ENCODE measurements around the gene ASAP3.
"Not testable (repeated sequence)": the region's sequence is repeated elsewhere in the genome, so short reads cannot be mapped to it uniquely, and the experiment has no call there.

ASAP3 gene

DNA sequence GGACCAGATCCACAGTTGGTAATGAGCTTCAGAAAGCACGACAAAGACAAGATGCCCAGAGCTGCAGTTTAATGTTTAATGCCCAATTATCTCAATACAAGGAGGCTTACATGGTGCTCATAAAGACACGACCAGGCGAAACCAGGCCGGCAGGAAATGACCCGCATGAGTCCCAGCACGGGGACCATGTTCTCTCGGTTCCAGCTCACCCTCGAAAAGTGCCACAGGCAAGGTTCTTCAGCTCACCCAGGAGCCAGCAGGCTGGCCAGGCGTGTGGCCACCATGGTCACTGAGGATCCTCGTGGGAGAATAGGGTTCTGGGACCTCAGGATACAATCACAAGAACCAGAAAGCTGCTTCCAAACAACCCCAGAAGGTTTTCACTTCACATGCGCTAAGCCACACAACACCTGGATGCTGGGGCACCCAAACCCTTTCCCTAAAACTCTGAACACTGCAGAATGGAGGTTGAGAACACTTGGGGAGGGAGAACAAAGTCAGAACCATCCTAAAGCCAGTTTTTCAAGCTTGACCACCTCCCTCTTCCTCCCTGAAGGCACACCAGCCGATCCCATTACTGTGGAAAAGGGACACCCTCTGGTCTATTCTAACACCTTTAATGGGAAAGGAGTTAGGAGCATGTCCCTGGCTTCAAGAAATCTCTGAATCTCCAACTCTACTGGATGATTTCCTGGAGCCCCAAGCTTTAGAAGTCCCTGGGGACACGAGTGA is 22.6 kb upstream of the ASAP3 start:
- H3K4me1 ChIP-seq (ENCODE audit: control insufficient read depth, low read depth, low read length), result no peaks in the 10 kb centered on the region
- no peaks in the 10 kb centered on the region for H3K36me3 ChIP-seq (ENCODE audit: control insufficient read depth, low read depth, low read length)
- no peak overlapping the region for H3K9ac ChIP-seq (ENCODE audit: low read length)
- H3K9me3 ChIP-seq (ENCODE audit: control insufficient read depth, low read depth, low read length), result no peaks in the 10 kb centered on the region
- H3K27me3 ChIP-seq (ENCODE audit: control insufficient read depth, insufficient read depth, low read length), result no peaks in the 10 kb centered on the region
- H3K27ac ChIP-seq (ENCODE audit: low read length), result no peak overlapping the region
- no peak overlapping the region for H3K4me3 ChIP-seq (ENCODE audit: low read length)

- Histone ChIP-seq H3K27ac (ENCODE audit: low read length) (no peak overlapping the region), H3K36me3 (ENCODE audit: control insufficient read depth, low read depth, low read length) (no peaks in the 10 kb centered on the region), H3K9ac (ENCODE audit: low read length) (no peak overlapping the region), H3K27me3 (ENCODE audit: control insufficient read depth, insufficient read depth, low read length) (no peaks in the 10 kb centered on the region), H3K4me1 (ENCODE audit: control insufficient read depth, low read depth, low read length) (no peaks in the 10 kb centered on the region), H3K9me3 (ENCODE audit: control insufficient read depth, low read depth, low read length) (no peaks in the 10 kb centered on the region), H3K4me3 (ENCODE audit: low read length) (no peak overlapping the region)
Observed at GRCh38 chr1:23505851-23506250, 21.9 kb upstream of the ASAP3 start.

GRCh38 chr1:23504156-23504555 is 20.2 kb upstream of the ASAP3 start:
- H3K27ac ChIP-seq (ENCODE audit: low read length); H3K36me3 ChIP-seq (ENCODE audit: control insufficient read depth, low read depth, low read length); H3K4me1 ChIP-seq (ENCODE audit: control insufficient read depth, low read depth, low read length); H3K9ac ChIP-seq (ENCODE audit: low read length); H3K27me3 ChIP-seq (ENCODE audit: control insufficient read depth, insufficient read depth, low read length); H3K9me3 ChIP-seq (ENCODE audit: control insufficient read depth, low read depth, low read length); H3K4me3 ChIP-seq (ENCODE audit: low read length): not testable (repeated sequence)

DNA sequence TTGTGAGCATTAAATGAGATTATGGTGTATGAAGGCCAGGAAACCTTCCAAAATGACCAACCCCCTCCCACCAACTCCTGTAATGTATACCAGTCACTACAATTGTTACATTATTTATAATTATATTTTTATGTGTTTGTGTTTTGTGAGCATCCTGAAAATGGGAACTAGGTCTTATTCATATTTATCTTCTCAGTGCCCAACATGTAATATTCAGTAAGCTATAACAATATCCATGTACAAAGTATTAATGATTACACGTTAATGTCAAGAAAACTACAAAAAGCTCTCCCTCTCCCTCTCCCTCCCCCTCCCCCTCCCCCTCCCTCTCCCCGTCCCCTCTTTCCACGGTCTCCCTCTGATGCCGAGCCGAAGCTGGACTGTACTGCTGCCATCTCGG is 19.0 kb upstream of the ASAP3 start:
- Histone ChIP-seq H3K9me3 (ENCODE audit: control insufficient read depth, low read depth, low read length) (no peaks in the 10 kb centered on the region), H3K36me3 (ENCODE audit: control insufficient read depth, low read depth, low read length) (no peaks in the 10 kb centered on the region)

GRCh38 chr1:23500466-23500865 is 16.5 kb upstream of the ASAP3 start:
- Histone ChIP-seq H3K9ac (ENCODE audit: low read length) (no peak overlapping the region), H3K27me3 (ENCODE audit: control insufficient read depth, insufficient read depth, low read length) (no peaks in the 10 kb centered on the region), H3K27ac (ENCODE audit: low read length) (no peak overlapping the region), H3K4me1 (ENCODE audit: control insufficient read depth, low read depth, low read length) (no peaks in the 10 kb centered on the region), H3K4me3 (ENCODE audit: low read length) (no peak overlapping the region), H3K36me3 (ENCODE audit: control insufficient read depth, low read depth, low read length) (no peaks in the 10 kb centered on the region), H3K9me3 (ENCODE audit: control insufficient read depth, low read depth, low read length) (no peaks in the 10 kb centered on the region)

More for the DNA sequence above, 19.0 kb upstream of the ASAP3 start:
- Histone ChIP-seq H3K27ac (ENCODE audit: low read length) (no peak overlapping the region), H3K27me3 (ENCODE audit: control insufficient read depth, insufficient read depth, low read length) (no peaks in the 10 kb centered on the region), H3K4me3 (ENCODE audit: low read length) (no peak overlapping the region), H3K4me1 (ENCODE audit: control insufficient read depth, low read depth, low read length) (no peaks in the 10 kb centered on the region), H3K9ac (ENCODE audit: low read length) (no peak overlapping the region)

DNA sequence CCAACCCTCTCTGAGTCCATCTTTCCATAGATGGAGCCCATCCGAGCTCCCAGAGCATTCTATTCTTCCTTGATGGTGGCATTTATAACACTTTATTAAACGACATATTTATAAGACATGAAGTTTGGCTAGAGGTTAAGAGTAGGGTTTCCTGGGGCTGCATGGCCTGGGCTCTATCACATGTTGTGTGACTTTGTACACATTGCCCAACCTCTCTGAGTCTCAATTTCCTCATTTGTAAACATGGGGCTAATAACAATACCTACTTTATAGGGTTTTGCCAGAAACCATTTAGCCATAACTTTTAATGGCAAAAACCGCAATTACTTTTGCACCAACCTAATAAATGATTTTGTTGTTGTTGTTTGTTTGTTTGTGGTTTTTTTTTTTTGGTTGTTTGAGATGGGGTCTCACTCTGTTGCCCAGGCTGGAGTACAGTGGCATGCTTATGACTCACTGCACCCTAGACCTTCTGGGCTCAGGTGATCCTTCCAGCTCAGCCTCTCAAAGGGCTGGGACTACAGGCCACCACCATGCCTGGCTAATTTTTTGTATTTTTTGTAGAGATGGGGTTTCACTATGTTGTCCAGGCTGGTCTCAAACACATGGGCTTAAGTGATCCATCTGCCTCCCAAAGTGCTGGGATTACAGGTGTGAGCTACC is 13.9 kb upstream of the ASAP3 start:
- no peaks in the 10 kb centered on the region for H3K36me3 ChIP-seq (ENCODE audit: control insufficient read depth, low read depth, low read length)

GRCh38 chr1:23496490-23497181 is 12.7 kb upstream of the ASAP3 start:
- H3K9ac ChIP-seq (ENCODE audit: low read length), result no peak overlapping the region
- no peaks in the 10 kb centered on the region for H3K9me3 ChIP-seq (ENCODE audit: control insufficient read depth, low read depth, low read length)

More for the DNA sequence above, 13.9 kb upstream of the ASAP3 start:
- no peaks in the 10 kb centered on the region for H3K27me3 ChIP-seq (ENCODE audit: control insufficient read depth, insufficient read depth, low read length)
- H3K4me1 ChIP-seq (ENCODE audit: control insufficient read depth, low read depth, low read length), result no peaks in the 10 kb centered on the region
- H3K9ac ChIP-seq (ENCODE audit: low read length), result no peak overlapping the region
- no peaks in the 10 kb centered on the region for H3K9me3 ChIP-seq (ENCODE audit: control insufficient read depth, low read depth, low read length)
- no peak overlapping the region for H3K4me3 ChIP-seq (ENCODE audit: low read length)
- H3K27ac ChIP-seq (ENCODE audit: low read length), result no peak overlapping the region

GRCh38 chr1:23494836-23495235 is 10.9 kb upstream of the ASAP3 start:
- H3K9ac ChIP-seq (ENCODE audit: low read length); H3K9me3 ChIP-seq (ENCODE audit: control insufficient read depth, low read depth, low read length); H3K27me3 ChIP-seq (ENCODE audit: control insufficient read depth, insufficient read depth, low read length); H3K27ac ChIP-seq (ENCODE audit: low read length); H3K4me3 ChIP-seq (ENCODE audit: low read length); H3K36me3 ChIP-seq (ENCODE audit: control insufficient read depth, low read depth, low read length); H3K4me1 ChIP-seq (ENCODE audit: control insufficient read depth, low read depth, low read length): not testable (repeated sequence)

More at GRCh38 chr1:23496490-23497181, 12.7 kb upstream of the ASAP3 start:
- Histone ChIP-seq H3K4me3 (ENCODE audit: low read length) (no peak overlapping the region), H3K4me1 (ENCODE audit: control insufficient read depth, low read depth, low read length) (no peaks in the 10 kb centered on the region), H3K27ac (ENCODE audit: low read length) (no peak overlapping the region), H3K27me3 (ENCODE audit: control insufficient read depth, insufficient read depth, low read length) (no peaks in the 10 kb centered on the region), H3K36me3 (ENCODE audit: control insufficient read depth, low read depth, low read length) (no peaks in the 10 kb centered on the region)

GRCh38 chr1:23492776-23493175 is 8.8 kb upstream of the ASAP3 start:
- H3K27ac ChIP-seq (ENCODE audit: low read length), result not testable (repeated sequence)

DNA sequence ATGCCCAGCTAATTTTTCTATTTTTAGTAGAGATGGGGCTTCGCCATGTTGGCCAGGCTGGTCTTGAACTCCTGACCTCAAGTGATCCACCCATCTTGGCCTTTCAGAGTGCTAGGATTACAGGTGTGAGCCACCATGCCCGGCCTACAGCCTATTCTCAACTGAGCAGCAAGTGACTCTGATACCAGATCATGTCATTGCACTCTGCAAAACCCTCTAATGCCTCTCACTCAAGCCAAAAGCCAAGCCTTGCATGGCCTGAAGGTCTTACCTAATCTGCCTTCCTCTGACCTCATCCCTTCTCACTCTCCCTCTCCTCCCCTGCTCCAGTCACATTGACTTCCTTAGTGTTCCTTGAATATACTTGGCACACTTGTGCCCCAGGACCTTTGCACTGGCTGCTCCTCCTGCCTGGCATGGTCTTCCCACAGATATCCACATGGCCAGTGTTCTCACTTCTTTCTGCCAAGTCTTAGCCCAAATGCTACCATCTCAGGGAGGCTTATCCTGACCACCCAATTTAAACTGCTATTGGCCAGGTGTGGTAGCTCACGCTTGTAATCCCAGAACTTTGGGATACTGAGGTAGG is 8.2 kb upstream of the ASAP3 start:
- H3K27me3 ChIP-seq (ENCODE audit: control insufficient read depth, insufficient read depth, low read length), result no peaks in the 10 kb centered on the region
- H3K9ac ChIP-seq (ENCODE audit: low read length), result no peak overlapping the region
- H3K27ac ChIP-seq (ENCODE audit: low read length), result no peak overlapping the region
- no peaks in the 10 kb centered on the region for H3K9me3 ChIP-seq (ENCODE audit: control insufficient read depth, low read depth, low read length)
- H3K36me3 ChIP-seq (ENCODE audit: control insufficient read depth, low read depth, low read length), result no peaks in the 10 kb centered on the region
- H3K4me1 ChIP-seq (ENCODE audit: control insufficient read depth, low read depth, low read length), result no peaks in the 10 kb centered on the region
- H3K4me3 ChIP-seq (ENCODE audit: low read length), result no peak overlapping the region

More at GRCh38 chr1:23492776-23493175, 8.8 kb upstream of the ASAP3 start:
- H3K27me3 ChIP-seq (ENCODE audit: control insufficient read depth, insufficient read depth, low read length); H3K9ac ChIP-seq (ENCODE audit: low read length); H3K4me3 ChIP-seq (ENCODE audit: low read length); H3K36me3 ChIP-seq (ENCODE audit: control insufficient read depth, low read depth, low read length); H3K4me1 ChIP-seq (ENCODE audit: control insufficient read depth, low read depth, low read length); H3K9me3 ChIP-seq (ENCODE audit: control insufficient read depth, low read depth, low read length): not testable (repeated sequence)

- Histone ChIP-seq H3K9ac (ENCODE audit: low read length) (no peak overlapping the region), H3K27ac (ENCODE audit: low read length) (no peak overlapping the region), H3K4me1 (ENCODE audit: control insufficient read depth, low read depth, low read length) (no peaks in the 10 kb centered on the region), H3K27me3 (ENCODE audit: control insufficient read depth, insufficient read depth, low read length) (peaks cover 14% of the 10 kb centered on the region), H3K36me3 (ENCODE audit: control insufficient read depth, low read depth, low read length) (no peaks in the 10 kb centered on the region), H3K4me3 (ENCODE audit: low read length) (no peak overlapping the region), H3K9me3 (ENCODE audit: control insufficient read depth, low read depth, low read length) (no peaks in the 10 kb centered on the region)
Observed at GRCh38 chr1:23489842-23490241, 5.9 kb upstream of the ASAP3 start.

All from iPS-18a (cell line).